Adrenal gland (tissue), 5 donors: ENCODE measurements around the gene CCL18.

Source experiments
- POLR2A ChIP-seq, 2 donors: fragments of 450-650 bp; IDR thresholded peaks; one replicate each; pipeline ENCODE4 v1.6.1; 2017; ENCODE audit warnings: antibody characterized with exemption in 2 of 2, mild to moderate bottlenecking in 2 of 2, moderate library complexity in 1 of 2
- TF ChIP-seq, protein P1 (sequence below), 6 experiments: fragments of 450-650 bp in 4 of 6; fragments of 200-600 bp in 2 of 6; sonication (generic) in 1 of 6; IDR thresholded peaks; 1 replicate in 5 of 6; 2 replicates in 1 of 6; pipeline versions ENCODE4 v1.5.1 to v1.8.0; 2016 to 2021; ENCODE audit warnings: antibody characterized with exemption in 6 of 6, mild to moderate bottlenecking in 2 of 6, moderate library complexity in 1 of 6
- donor health status: DM: no; HTN: no; CAD: no.

DNA sequence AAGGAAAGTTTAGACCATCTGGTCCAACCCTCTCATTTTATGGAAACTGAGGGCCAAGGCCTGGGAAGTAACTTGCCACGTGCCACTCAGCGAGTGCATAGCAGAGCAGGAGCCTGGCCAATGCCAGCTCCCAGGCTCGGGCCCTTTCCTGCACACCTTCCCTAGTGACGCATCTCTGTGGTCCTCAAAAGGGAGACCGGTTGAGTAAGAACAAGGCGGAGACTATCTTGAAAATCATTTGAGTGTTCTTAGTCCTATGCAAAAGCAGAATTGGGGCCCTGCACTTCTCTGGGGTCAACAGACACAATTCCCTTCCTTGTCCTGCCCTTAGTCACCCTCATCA, 42.4 kb downstream of the CCL18 start:
- TF ChIP-seq, protein P1, sequence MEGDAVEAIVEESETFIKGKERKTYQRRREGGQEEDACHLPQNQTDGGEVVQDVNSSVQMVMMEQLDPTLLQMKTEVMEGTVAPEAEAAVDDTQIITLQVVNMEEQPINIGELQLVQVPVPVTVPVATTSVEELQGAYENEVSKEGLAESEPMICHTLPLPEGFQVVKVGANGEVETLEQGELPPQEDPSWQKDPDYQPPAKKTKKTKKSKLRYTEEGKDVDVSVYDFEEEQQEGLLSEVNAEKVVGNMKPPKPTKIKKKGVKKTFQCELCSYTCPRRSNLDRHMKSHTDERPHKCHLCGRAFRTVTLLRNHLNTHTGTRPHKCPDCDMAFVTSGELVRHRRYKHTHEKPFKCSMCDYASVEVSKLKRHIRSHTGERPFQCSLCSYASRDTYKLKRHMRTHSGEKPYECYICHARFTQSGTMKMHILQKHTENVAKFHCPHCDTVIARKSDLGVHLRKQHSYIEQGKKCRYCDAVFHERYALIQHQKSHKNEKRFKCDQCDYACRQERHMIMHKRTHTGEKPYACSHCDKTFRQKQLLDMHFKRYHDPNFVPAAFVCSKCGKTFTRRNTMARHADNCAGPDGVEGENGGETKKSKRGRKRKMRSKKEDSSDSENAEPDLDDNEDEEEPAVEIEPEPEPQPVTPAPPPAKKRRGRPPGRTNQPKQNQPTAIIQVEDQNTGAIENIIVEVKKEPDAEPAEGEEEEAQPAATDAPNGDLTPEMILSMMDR (IDR thresholded peaks at IDR 0.05), result no peak
- TF ChIP-seq POLR2A (IDR thresholded peaks at IDR 0.05), result no peak
